HG02870 (cell line): ENCODE data around the gene EGLN3.

Experiments used
- ATAC-seq: cut with Tn5 transposase; IDR thresholded peaks from one replicate; pipeline ENCODE4 v1.9.1; 2021; ENCODE audit warnings: mild to moderate bottlenecking, moderate library complexity; ENCODE audit not compliant: unreplicated experiment

EGLN3 gene

DNA sequence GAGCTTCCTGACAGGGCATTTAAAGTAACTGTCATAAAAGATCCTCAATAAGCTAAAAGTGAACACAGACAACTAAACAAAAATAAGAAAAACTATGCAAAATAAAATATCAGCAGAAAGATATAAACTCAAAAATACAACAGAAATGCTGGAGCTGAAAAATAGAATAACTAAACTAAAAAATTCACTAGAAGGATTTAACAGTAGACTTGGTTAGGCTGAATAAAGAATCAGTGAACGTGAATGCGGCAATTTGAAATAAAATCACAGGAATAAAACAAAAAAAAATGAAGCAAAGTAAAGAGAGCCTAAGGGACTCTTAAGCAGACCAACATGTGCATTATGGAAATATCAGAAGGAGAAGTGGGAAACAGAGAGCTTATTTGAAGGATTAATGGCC is 74.6 kb downstream of the EGLN3 start:
- ATAC-seq, result no peak
